B cell (primary cell): ENCODE measurements around the gene BMERB1.

Experiments used
- CTCF ChIP-seq: fragments of 200-600 bp; IDR thresholded peaks from one replicate; pipeline ENCODE4 v1.8.0; 2022; ENCODE audit warnings: antibody characterized with exemption, mild to moderate bottlenecking
- EZH2 ChIP-seq: IDR thresholded peaks from 2 replicates; pipeline ENCODE4 v1.6.1; 2012; ENCODE audit warnings: borderline replicate concordance, low read depth, mild to moderate bottlenecking, moderate library complexity, low read length; ENCODE audit not compliant: insufficient read depth, poor library complexity, severe bottlenecking

GRCh38 chr16:15398618-15399316 is 35.6 kb upstream of the BMERB1 start:
- TF ChIP-seq CTCF: no peak
- TF ChIP-seq EZH2: no peak
